Skeletal muscle tissue (tissue), 4 donors: Measurements from ENCODE around the gene LCA5L. TPM values are rescaled to one million over a fixed set of nuclear protein-coding genes. Genes with fewer than 3 reads are reported as not detected.
A peak's percentile ranks its signal among the peaks of the same experiment; 100 is the strongest.

ENCODE experiments used
- H3K27ac ChIP-seq: one replicate; pipeline ENCODE4 v1.7.0; 2013; ENCODE audit warnings: mild to moderate bottlenecking, low read depth, low read length, inconsistent platforms
- H3K27me3 ChIP-seq, 3 donors: one replicate each; pipeline ENCODE4 v1.7.0; 2013; ENCODE audit warnings: low read length in 3 of 3; ENCODE audit not compliant: control insufficient read depth in 3 of 3, insufficient read depth in 3 of 3
- H3K36me3 ChIP-seq, 3 donors: one replicate each; pipeline ENCODE4 v1.7.0; 2013; ENCODE audit warnings: low read length in 3 of 3; ENCODE audit not compliant: control insufficient read depth in 3 of 3, insufficient read depth in 3 of 3
- H3K4me1 ChIP-seq, 3 donors: one replicate each; pipeline ENCODE4 v1.7.0; 2013; ENCODE audit warnings: low read length in 3 of 3, mild to moderate bottlenecking in 3 of 3; ENCODE audit not compliant: control insufficient read depth in 3 of 3, insufficient read depth in 3 of 3
- H3K4me3 ChIP-seq, 3 donors: one replicate each; pipeline ENCODE4 v1.7.0; 2013; ENCODE audit warnings: low read length in 3 of 3
- H3K9ac ChIP-seq, 3 donors: one replicate each; pipeline ENCODE4 v1.7.0; 2013; ENCODE audit warnings: low read length in 3 of 3, mild to moderate bottlenecking in 3 of 3, moderate library complexity in 2 of 3, low read depth in 1 of 3
- H3K9me3 ChIP-seq, 3 donors: one replicate each; pipeline ENCODE4 v1.7.0; 2013; ENCODE audit warnings: low read length in 3 of 3; ENCODE audit not compliant: control insufficient read depth in 3 of 3
- total RNA-seq: library from RNA; depleted of rRNA; stranded (reverse); fragments of >200 nt; gene quantifications from one replicate; pipeline ENCODE4 v1.2.3, GENCODE V29; 2014
- donor health status: Osteomylitis.

Gene LCA5L
- 0.52 TPM for total RNA-seq

GRCh38 chr21:39445321-39446269 lies at the start of gene LCA5L:
LCA5L (minus strand) TSS chr21:39445778; CDS start chr21:39428493, 17,285 bp downstream.
- no peaks in the 10 kb centered on the region for H3K36me3 ChIP-seq
- no peaks in the 10 kb centered on the region for H3K9me3 ChIP-seq
- peak within 1 kb of the TSS; percentile 84 to 93 (median 91) for H3K4me3 ChIP-seq

DNA sequence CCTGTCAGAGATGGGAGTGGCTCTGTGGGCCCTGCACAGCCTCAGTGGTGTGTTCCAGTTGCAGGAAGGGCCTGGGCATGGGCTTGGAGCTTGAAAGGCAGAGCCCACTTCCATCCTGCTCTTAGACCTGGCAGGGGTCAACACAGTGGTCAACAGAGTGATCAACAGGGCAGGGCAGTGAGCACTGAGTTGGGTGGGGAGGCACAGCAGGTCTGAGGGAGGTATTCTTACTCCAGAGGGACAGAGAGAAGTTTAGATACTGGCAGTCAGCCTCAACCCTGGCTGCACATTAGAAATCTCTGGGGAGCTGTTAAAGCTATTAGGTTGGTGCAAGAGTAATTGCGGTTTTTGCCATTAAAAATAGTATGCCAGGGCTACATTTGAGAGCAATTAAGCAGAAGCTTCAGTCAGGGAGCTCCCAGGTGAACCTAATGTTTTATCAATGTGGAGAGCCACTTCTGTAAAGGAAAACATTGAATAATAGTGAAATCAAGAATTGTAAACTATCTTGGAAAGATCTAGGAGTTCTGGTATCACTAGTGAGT lies 43.9 kb upstream of the LCA5L start:
- Histone ChIP-seq H3K9ac (no peak overlapping the region), H3K9me3 (no peaks in the 10 kb centered on the region), H3K36me3 (peaks cover 0 to 3% (median 0%) of the 10 kb centered on the region in 3 donors), H3K4me3 (no peak overlapping the region), H3K27ac (no peak overlapping the region), H3K27me3 (no peaks in the 10 kb centered on the region), H3K4me1 (peaks cover 4 to 12% (median 9%) of the 10 kb centered on the region in 3 donors)

More at GRCh38 chr21:39445321-39446269, at the start of gene LCA5L:
- Histone ChIP-seq H3K4me1 (peaks cover 13 to 18% (median 15%) of the 10 kb centered on the region in 3 donors), H3K27me3 (no peaks in the 10 kb centered on the region), H3K27ac (peak within 1 kb of the TSS; percentile 94), H3K9ac (peak within 1 kb of the TSS; percentile 91 to 95 (median 94))

DNA sequence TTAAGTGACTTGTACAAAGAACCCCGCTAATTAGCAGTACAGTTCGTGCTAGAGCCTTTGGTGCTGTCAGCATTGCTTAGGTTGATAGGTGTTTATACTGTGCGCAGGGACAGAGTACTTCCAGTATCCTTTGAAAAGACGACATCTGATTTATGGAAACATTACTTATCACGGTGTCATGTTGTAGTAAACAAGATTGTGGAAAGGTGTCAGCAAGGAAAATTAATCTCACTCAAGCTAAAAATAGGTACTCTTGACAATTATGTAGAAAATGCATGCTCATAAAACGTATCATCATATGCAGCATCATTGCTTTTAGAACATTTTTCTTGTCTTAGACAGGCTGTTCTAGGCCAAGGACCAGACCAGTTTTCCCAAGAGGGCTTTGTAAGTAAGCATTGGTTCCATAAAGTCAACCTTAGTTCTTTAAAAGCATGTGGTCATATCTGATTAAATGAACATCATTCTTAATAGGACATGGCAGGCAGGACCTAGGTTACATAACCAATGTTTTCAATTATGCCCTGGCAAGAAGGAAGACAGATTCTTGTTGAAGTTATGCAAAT lies 39.2 kb upstream of the LCA5L start:
- Histone ChIP-seq H3K27me3 (no peaks in the 10 kb centered on the region), H3K36me3 (peaks cover 0 to 3% (median 0%) of the 10 kb centered on the region in 3 donors), H3K4me1 (peaks cover 19 to 31% (median 29%) of the 10 kb centered on the region in 3 donors), H3K9me3 (no peaks in the 10 kb centered on the region), H3K4me3 (peak overlapping the region in 1 of 3 donors; percentile 6), H3K9ac (no peak overlapping the region), H3K27ac (peak overlapping the region; percentile 71)

GRCh38 chr21:39483917-39484316 lies 38.3 kb upstream of the LCA5L start:
- H3K27me3 ChIP-seq: no peaks in the 10 kb centered on the region
- H3K4me3 ChIP-seq: no peak overlapping the region
- no peak overlapping the region for H3K27ac ChIP-seq

DNA sequence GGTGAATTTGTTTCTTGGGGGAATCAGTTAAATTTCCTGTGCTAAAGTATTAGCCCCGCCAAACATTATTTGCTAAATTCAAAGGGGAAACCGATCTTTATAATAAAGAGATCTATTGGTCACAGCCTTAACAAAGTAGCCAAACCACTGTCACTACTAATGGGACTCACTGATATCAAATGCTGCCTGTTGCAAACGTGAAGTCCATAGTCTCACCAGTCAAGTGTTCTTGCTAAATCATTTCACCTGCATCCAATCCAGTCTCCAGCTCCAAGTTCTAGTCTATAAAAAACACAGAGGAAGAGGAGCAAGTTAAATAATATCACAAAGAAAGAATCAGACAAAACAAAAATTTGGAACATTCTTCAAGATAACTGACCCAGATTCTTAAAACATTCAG lies 36.3 kb upstream of the LCA5L start:
- Histone ChIP-seq H3K9me3 (no peaks in the 10 kb centered on the region), H3K27me3 (no peaks in the 10 kb centered on the region), H3K9ac (no peak overlapping the region), H3K4me1 (peaks cover 17 to 28% (median 22%) of the 10 kb centered on the region in 3 donors), H3K4me3 (no peak overlapping the region), H3K27ac (no peak overlapping the region), H3K36me3 (no peaks in the 10 kb centered on the region)

More at GRCh38 chr21:39483917-39484316, 38.3 kb upstream of the LCA5L start:
- H3K9ac ChIP-seq: no peak overlapping the region
- peaks cover 0 to 3% (median 0%) of the 10 kb centered on the region in 3 donors for H3K36me3 ChIP-seq
- peaks cover 17 to 29% (median 24%) of the 10 kb centered on the region in 3 donors for H3K4me1 ChIP-seq
- no peaks in the 10 kb centered on the region for H3K9me3 ChIP-seq

DNA sequence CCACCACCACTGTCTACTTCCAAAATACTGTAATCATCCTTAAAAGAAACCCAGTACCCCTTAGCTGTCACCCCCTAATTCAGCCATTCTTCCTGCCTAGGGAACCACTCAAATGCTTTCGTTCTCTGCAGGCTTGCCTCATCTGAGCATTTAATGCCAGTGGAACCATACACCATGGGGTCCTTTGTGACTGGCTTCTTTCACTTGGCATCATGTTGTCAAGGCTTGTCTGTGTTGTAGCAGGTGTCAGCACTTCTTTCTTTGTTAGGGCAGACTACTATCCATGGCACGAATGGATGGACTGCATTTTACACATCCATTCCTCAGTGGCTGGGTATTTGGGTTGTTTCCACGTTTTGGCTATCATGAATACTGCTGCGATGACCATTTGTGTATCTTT lies 34.7 kb upstream of the LCA5L start:
- Histone ChIP-seq H3K9ac (no peak overlapping the region), H3K4me1 (peaks cover 17 to 28% (median 22%) of the 10 kb centered on the region in 3 donors), H3K27me3 (no peaks in the 10 kb centered on the region), H3K27ac (no peak overlapping the region), H3K36me3 (peaks cover 5 to 8% (median 7%) of the 10 kb centered on the region in 3 donors), H3K9me3 (no peaks in the 10 kb centered on the region), H3K4me3 (no peak overlapping the region)

DNA sequence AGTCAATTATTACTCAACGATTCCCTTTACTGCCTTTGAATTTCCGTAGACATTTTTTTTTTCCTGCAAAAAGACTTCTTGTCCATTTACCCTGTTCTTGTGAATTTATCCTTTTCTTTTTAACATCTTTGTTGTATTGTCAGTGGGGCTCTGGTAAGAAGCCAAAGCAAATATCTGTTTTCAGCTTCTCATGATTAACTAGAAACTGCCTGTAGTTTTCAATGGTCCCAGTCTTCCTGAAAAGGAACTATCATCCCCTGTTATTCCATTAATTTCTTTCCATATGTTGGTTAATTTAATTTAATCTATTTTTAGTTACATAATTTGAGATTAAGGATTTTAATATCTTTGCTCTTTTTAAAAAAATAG lies 34.2 kb upstream of the LCA5L start:
- Histone ChIP-seq H3K27me3 (no peaks in the 10 kb centered on the region), H3K27ac (no peak overlapping the region), H3K9ac (no peak overlapping the region), H3K9me3 (no peaks in the 10 kb centered on the region), H3K36me3 (peaks cover 5 to 8% (median 7%) of the 10 kb centered on the region in 3 donors), H3K4me3 (no peak overlapping the region), H3K4me1 (peaks cover 15 to 27% (median 22%) of the 10 kb centered on the region in 3 donors)

DNA sequence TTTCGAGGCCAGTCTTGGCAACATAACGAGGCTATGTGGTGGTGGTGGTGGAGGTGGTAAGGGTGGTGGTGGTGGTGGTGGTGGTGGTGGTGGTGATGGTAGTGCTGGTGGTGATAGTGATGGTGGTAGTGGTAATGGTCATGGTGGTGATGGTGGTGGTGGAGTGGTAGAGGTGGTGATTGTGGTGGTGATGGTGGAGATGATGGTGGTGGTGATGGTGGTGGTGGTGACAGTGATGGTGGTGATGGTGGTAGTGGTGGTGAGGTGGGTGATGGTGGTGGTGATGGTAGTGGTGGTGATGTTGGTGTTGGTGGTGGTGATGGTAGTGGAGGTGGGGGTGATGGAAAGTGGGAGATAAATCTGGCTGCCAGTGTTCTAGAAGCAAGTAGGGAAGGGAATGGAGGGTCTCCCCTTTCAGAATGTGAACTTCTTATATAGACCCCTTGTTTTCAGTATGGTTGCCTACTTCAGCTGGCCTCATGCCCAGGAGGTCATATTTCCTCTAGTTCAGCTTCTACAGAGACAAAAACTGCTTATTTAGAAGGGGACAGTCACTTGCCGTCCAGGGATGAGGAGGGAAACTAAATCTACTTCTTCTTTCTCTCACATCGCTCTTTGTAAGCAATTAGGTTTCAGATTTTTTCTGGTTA lies 33.7 kb upstream of the LCA5L start:
- no peak overlapping the region for H3K27ac ChIP-seq
- no peak overlapping the region for H3K4me3 ChIP-seq
- peaks cover 15 to 23% (median 22%) of the 10 kb centered on the region in 3 donors for H3K4me1 ChIP-seq
- H3K9me3 ChIP-seq: no peaks in the 10 kb centered on the region
- no peaks in the 10 kb centered on the region for H3K27me3 ChIP-seq
- H3K9ac ChIP-seq: no peak overlapping the region
- peaks cover 5 to 8% (median 7%) of the 10 kb centered on the region in 3 donors for H3K36me3 ChIP-seq

GRCh38 chr21:39474611-39475010 lies 29.0 kb upstream of the LCA5L start:
- no peak overlapping the region for H3K4me3 ChIP-seq
- peaks cover 5 to 8% (median 7%) of the 10 kb centered on the region in 3 donors for H3K36me3 ChIP-seq
- no peaks in the 10 kb centered on the region for H3K27me3 ChIP-seq
- no peaks in the 10 kb centered on the region for H3K9me3 ChIP-seq
- peaks cover 0 to 6% (median 6%) of the 10 kb centered on the region in 3 donors for H3K4me1 ChIP-seq
- H3K27ac ChIP-seq: no peak overlapping the region
- no peak overlapping the region for H3K9ac ChIP-seq
